ENCODE measurements around the gene ARMC2. TPM values are rescaled to one million over a fixed set of nuclear protein-coding genes. Genes with fewer than 3 reads are reported as not detected.
A peak's percentile ranks its signal among the peaks of the same experiment; 100 is the strongest.
"Not testable (repeated sequence)": the region's sequence is repeated elsewhere in the genome, so short reads cannot be mapped to it uniquely, and the experiment has no call there.

ARMC2 gene
- polyA plus RNA-seq (ENCODE audit: insufficient read length in 4 of 4), result 10 to 100 TPM in 3 of 4 donors, 1 to 10 TPM in 1; 9.5 to 15.6 (median 13.8) TPM

- peak; percentile 79 to 85 (median 82) for DNase-seq (ENCODE audit: low read depth in 4 of 4, low spot score in 2 of 4)
Measured at GRCh38 chr6:108848116-108848868, at the start of gene ARMC2. Gene ARMC2 (plus strand): TSS chr6:108848422. CDS start chr6:108854268, 5,846 bp downstream.

- DNase-seq (ENCODE audit: low read depth in 4 of 4, low spot score in 2 of 4), result no peak
Measured at GRCh38 chr6:108798670-108799353, 49.4 kb upstream of the ARMC2 start.

DNA sequence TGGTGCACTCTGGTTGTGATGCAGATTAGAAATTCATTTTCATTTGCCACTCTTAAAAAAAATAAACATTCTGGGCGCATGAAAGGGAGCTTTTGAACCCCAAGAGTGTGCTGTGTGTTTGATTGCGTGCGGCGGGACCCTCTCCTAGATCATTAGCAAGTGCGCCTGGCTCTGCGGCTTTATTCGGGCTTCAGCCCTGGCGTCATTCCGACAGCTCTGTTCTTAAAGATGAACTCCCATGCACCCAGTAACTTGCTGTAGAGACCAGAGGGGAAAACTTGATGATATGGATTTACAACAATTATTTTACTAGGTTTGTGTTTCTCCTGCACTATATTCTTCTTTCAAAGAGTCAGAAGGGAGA is 48.9 kb upstream of the ARMC2 start:
- DNase-seq (ENCODE audit: low read depth in 4 of 4, low spot score in 2 of 4), result no peak

DNA sequence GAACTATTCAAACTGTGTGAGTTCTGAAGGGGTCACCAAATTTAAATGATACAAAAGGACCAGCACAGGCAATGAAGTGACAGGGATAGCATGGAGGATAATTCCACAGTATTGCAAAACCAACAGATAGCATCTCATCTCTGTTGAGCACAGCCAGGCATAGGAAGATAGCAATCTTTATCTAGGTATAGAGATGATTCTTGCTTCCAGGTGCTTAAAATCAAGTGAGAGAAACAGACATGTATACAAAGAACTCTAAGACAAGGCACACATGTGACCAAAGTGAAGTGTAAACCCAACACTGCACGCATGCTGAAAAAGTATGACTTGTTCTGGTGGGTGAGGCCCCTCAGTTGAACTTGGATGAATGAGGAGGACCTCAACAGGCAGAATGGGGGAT is 48.4 kb upstream of the ARMC2 start:
- no peak for DNase-seq (ENCODE audit: low read depth in 4 of 4, low spot score in 2 of 4)

- no peak for DNase-seq (ENCODE audit: low read depth in 4 of 4, low spot score in 2 of 4)
Measured at GRCh38 chr6:108800427-108800864, 47.8 kb upstream of the ARMC2 start.

- DNase-seq (ENCODE audit: low read depth in 4 of 4, low spot score in 2 of 4), result no peak
Measured at GRCh38 chr6:108801366-108801765, 46.9 kb upstream of the ARMC2 start.

- no peak for DNase-seq (ENCODE audit: low read depth in 4 of 4, low spot score in 2 of 4)
Measured at GRCh38 chr6:108803982-108804490, 44.2 kb upstream of the ARMC2 start.

GRCh38 chr6:108804956-108805355 is 43.3 kb upstream of the ARMC2 start:
- no peak for DNase-seq (ENCODE audit: low read depth in 4 of 4, low spot score in 2 of 4)

DNA sequence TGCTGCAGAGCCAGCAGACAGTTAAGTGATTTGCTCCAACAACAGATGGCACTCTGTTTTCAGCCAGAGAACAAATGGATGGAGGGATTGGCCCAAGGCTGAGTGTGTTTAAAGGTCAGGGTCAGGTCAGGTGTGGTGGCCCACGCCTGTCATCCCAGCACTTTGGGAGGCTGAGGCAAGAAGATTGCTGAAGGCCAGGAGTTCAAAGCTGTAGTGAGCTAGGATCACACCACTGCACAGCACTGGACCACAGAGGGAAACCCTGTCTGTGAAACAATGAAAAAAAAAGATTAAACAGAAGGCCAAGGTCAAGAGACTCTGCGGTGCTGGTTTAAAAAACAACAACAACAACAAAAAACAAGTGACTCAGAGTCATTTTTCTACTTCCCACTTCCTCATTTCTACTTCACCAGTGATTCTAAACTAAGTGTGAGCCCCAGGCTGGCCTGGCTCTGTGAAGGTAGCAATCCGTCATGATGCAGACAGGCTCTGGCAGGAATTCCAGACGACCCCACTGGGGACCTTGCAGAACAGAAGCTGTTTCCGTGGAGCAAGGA is 42.5 kb upstream of the ARMC2 start:
- DNase-seq (ENCODE audit: low read depth in 4 of 4, low spot score in 2 of 4), result no peak

GRCh38 chr6:108806171-108806570 is 42.1 kb upstream of the ARMC2 start:
- no peak for DNase-seq (ENCODE audit: low read depth in 4 of 4, low spot score in 2 of 4)

- no peak for DNase-seq (ENCODE audit: low read depth in 4 of 4, low spot score in 2 of 4)
Measured at GRCh38 chr6:108806665-108807064, 41.6 kb upstream of the ARMC2 start.

- DNase-seq (ENCODE audit: low read depth in 4 of 4, low spot score in 2 of 4), result no peak
Measured at GRCh38 chr6:108807928-108808327, 40.3 kb upstream of the ARMC2 start.

DNA sequence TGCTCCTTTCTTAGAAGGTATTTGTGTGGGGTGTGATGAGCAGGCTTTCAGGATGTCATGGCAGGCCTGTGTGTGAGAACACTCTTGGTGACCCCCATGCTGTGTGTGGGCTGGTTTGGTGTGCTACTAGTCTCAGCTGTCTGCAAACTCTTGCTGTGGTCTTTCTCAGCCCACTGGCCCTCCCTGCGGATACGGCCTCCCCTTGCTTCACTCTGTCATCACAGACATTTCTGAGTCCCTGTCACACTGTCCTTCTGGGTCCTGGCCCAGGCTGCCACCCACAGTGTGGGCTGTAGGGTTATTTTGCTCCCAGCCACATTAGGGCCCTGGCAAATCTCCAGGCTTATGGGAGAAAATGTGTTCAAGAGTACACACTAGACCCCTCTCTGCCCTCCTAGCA is 39.0 kb upstream of the ARMC2 start:
- DNase-seq (ENCODE audit: low read depth in 4 of 4, low spot score in 2 of 4), result no peak

- no peak for DNase-seq (ENCODE audit: low read depth in 4 of 4, low spot score in 2 of 4)
Measured at GRCh38 chr6:108810057-108810643, 38.1 kb upstream of the ARMC2 start.

DNA sequence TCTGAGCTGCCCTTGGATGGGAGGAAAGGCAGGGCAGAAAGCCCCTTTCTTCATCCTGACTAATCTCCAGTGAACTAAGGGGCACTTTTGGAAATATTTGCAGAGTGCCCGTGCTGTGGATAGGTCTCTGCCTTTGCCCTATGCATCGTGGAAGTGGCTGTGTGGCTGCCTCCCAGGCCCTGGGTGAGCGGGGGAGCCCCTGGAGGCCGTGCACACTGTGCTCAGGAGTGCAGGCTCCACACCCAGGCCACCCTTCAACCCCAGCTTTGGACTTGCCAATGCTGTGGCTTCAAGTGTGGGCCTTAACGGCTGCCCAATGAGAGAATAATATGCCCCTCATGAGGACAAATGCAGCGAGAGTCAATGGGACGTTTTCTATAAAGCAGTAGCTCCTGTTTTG is 36.7 kb upstream of the ARMC2 start:
- DNase-seq (ENCODE audit: low read depth in 4 of 4, low spot score in 2 of 4), result no peak

- not testable (repeated sequence) for DNase-seq (ENCODE audit: low read depth in 4 of 4, low spot score in 2 of 4)
Measured at GRCh38 chr6:108813218-108813617, 35.0 kb upstream of the ARMC2 start.

DNA sequence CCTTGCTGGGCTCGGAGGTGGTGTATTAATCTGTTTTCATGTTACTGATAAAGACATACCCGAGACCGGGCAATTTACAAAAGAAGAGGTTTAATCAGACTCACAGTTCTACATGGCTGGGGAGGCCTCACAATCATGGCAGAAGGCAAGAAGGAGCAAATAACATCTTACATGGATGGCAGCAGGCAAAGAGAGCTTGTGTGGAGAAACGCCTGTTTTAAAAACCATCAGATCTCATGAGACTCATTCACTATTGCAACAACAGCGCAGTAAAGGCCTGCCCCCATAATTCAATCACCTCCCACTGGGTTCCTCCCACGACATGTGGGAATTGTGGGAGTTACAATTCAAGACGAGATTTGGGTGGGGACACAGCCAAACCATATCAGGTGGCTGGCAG is 30.9 kb upstream of the ARMC2 start:
- not testable (repeated sequence) for DNase-seq (ENCODE audit: low read depth in 4 of 4, low spot score in 2 of 4)

- DNase-seq (ENCODE audit: low read depth in 4 of 4, low spot score in 2 of 4), result no peak
Measured at GRCh38 chr6:108820006-108820405, 28.2 kb upstream of the ARMC2 start.

DNA sequence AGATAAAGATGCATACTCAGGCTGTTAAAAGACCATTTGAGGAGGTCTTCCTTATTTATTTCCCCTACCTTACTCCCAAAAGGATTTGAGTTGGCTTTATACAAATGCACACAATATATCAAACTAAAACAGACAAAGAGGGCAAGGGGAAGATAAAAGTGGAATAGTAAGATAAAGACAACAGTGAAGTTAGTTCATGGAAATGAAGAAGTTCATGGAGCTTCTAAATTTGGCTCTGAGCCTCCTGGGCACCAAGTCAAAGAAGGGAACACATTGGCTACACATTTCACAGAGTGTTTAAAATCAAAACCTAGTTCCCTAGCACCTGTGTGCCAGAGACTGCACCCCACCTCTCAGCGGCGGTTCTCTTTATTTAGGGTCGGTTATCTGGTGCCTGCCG is 25.8 kb upstream of the ARMC2 start:
- DNase-seq (ENCODE audit: low read depth in 4 of 4, low spot score in 2 of 4), result no peak

DNA sequence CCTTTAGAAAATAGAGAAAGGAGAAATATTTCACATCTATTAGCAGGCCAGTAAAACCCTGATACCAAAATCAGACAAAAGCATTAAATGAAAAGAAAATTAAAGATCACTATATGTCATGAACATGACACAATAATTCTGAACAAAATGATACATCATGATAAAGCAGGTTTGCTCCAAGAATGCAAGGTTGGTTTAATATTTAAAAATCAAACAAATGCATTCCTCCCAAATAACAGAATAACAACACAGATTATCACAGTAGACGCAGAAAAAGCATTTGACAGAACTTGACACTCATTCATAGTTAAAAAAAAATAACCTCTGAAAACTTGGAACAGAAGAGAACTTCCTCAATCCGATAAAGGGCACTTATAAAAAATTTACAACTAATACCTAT is 22.9 kb upstream of the ARMC2 start:
- no peak for DNase-seq (ENCODE audit: low read depth in 4 of 4, low spot score in 2 of 4)

GRCh38 chr6:108831104-108831503 is 17.1 kb upstream of the ARMC2 start:
- DNase-seq (ENCODE audit: low read depth in 4 of 4, low spot score in 2 of 4), result no peak

Measured in left renal cortex interstitium (tissue), 4 donors.